MM.1S (cell line): ENCODE measurements around the gene TNFSF8.

ENCODE experiments used
- DNase-seq: peaks from one replicate; pipeline ENCODE4 v3.0.0-alpha.2; 2015
- H2AFZ ChIP-seq: fragments of 300-600 bp; sonication (generic); 2 replicates; pipeline ENCODE4 v1.6.0; 2016; ENCODE audit warnings: antibody characterized with exemption, low read length
- H3F3A ChIP-seq: fragments of 300-600 bp; sonication (generic); 2 replicates; pipeline ENCODE4 v1.6.1; 2016; ENCODE audit warnings: mild to moderate bottlenecking, antibody characterized with exemption, low read length, moderate library complexity, mixed read lengths; ENCODE audit not compliant: insufficient read depth
- H3K27ac ChIP-seq: fragments of 300-600 bp; sonication (generic); 2 replicates; pipeline ENCODE4 v1.5.1; 2016; ENCODE audit warnings: mild to moderate bottlenecking, low read length
- H3K27me3 ChIP-seq: fragments of 300-600 bp; sonication (generic); replicated peaks from 2 replicates; pipeline ENCODE4 v1.6.0; 2016; ENCODE audit warnings: low read length; ENCODE audit not compliant: insufficient read depth
- H3K36me3 ChIP-seq: fragments of 300-600 bp; sonication (generic); replicated peaks from 2 replicates; pipeline ENCODE4 v1.6.1; 2016; ENCODE audit warnings: mild to moderate bottlenecking, low read length, mixed read lengths; ENCODE audit not compliant: insufficient read depth
- H3K4me1 ChIP-seq: fragments of 300-600 bp; sonication (generic); 2 replicates; pipeline ENCODE4 v1.6.1; 2016; ENCODE audit warnings: low read length, mixed read lengths
- H3K4me2 ChIP-seq: fragments of 300-600 bp; sonication (generic); 2 replicates; pipeline ENCODE4 v1.6.0; 2016; ENCODE audit warnings: low read depth, low read length
- H3K4me3 ChIP-seq: fragments of 300-600 bp; sonication (generic); 2 replicates; pipeline ENCODE4 v1.5.1; 2016; ENCODE audit warnings: low read length, mixed read lengths
- H3K79me2 ChIP-seq: fragments of 300-600 bp; sonication (generic); 2 replicates; pipeline ENCODE4 v1.6.1; 2016; ENCODE audit warnings: mixed run types, low read length, mixed read lengths
- H3K9ac ChIP-seq: fragments of 300-600 bp; sonication (generic); 2 replicates; pipeline ENCODE4 v1.6.1; 2016; ENCODE audit warnings: low read length, mixed read lengths
- H3K9me2 ChIP-seq: fragments of 300-600 bp; sonication (generic); replicated peaks from 2 replicates; pipeline ENCODE4 v1.6.1; 2016; ENCODE audit warnings: mild to moderate bottlenecking, low read length, mixed read lengths; ENCODE audit not compliant: insufficient read depth
- H3K9me3 ChIP-seq: fragments of 300-600 bp; sonication (generic); replicated peaks from 2 replicates; pipeline ENCODE4 v1.6.1; 2016; ENCODE audit warnings: mild to moderate bottlenecking, low read length, mixed read lengths; ENCODE audit not compliant: insufficient read depth
- H4K20me1 ChIP-seq: fragments of 300-600 bp; sonication (generic); 2 replicates; pipeline ENCODE4 v1.6.1; 2016; ENCODE audit warnings: mild to moderate bottlenecking, low read length, moderate library complexity, mixed read lengths; ENCODE audit not compliant: insufficient read depth
- CTCF ChIP-seq: fragments of 300-600 bp; sonication (generic); IDR thresholded peaks from 2 replicates; pipeline ENCODE4 v1.5.1; 2016; ENCODE audit warnings: antibody characterized with exemption, low read length, mixed read lengths
- EZH2 ChIP-seq: fragments of 300-600 bp; sonication (generic); optimal IDR thresholded peaks from 2 replicates; pipeline ENCODE3; 2017; ENCODE audit warnings: low read depth, mild to moderate bottlenecking, antibody characterized with exemption, low read length, mixed read lengths
- EZH2phosphoT487 ChIP-seq: fragments of 300-600 bp; sonication (generic); IDR thresholded peaks from 2 replicates; pipeline ENCODE4 v1.6.1; 2018; ENCODE audit warnings: antibody characterized with exemption, low read length

TNFSF8 gene

GRCh38 chr9:114913217-114913616, 17.2 kb downstream of the TNFSF8 start:
- Histone ChIP-seq H3K4me3 (no peak overlapping the region), H3K9me3 (no peaks in the 10 kb centered on the region), H3K4me2 (no peak overlapping the region), H3K4me1 (peaks cover 37% of the 10 kb centered on the region), H3K27ac (no peak overlapping the region), H3K79me2 (no peaks in the 10 kb centered on the region), H3K36me3 (no peaks in the 10 kb centered on the region), H3K9me2 (no peaks in the 10 kb centered on the region), H3K9ac (no peak overlapping the region), H2AFZ (no peak overlapping the region), H3K27me3 (no peaks in the 10 kb centered on the region), H4K20me1 (no peaks in the 10 kb centered on the region), H3F3A (peaks cover 28% of the 10 kb centered on the region)
- TF ChIP-seq EZH2, result no peak
- no peak for TF ChIP-seq CTCF
- TF ChIP-seq EZH2phosphoT487, result no peak
- DNase-seq, result no peak

GRCh38 chr9:114911167-114911821, 19.1 kb downstream of the TNFSF8 start:
- Histone ChIP-seq H3F3A (peaks cover 37% of the 10 kb centered on the region), H2AFZ (no peak overlapping the region), H3K9me3 (no peaks in the 10 kb centered on the region), H3K9me2 (no peaks in the 10 kb centered on the region), H3K36me3 (no peaks in the 10 kb centered on the region), H3K27ac (no peak overlapping the region), H3K4me1 (peaks cover 49% of the 10 kb centered on the region), H3K4me3 (no peak overlapping the region), H3K79me2 (no peaks in the 10 kb centered on the region), H3K27me3 (no peaks in the 10 kb centered on the region), H4K20me1 (no peaks in the 10 kb centered on the region), H3K9ac (no peak overlapping the region), H3K4me2 (no peak overlapping the region)
- DNase-seq, result no peak
- no peak for TF ChIP-seq EZH2phosphoT487
- TF ChIP-seq EZH2, result no peak
- TF ChIP-seq CTCF, result peak; percentile 64

- Histone ChIP-seq H3F3A (peaks cover 37% of the 10 kb centered on the region), H3K4me1 (peaks cover 49% of the 10 kb centered on the region), H3K36me3 (no peaks in the 10 kb centered on the region), H3K27ac (peak overlapping the region; percentile 64; the same call in 1 of the 2 replicates), H4K20me1 (no peaks in the 10 kb centered on the region), H3K27me3 (no peaks in the 10 kb centered on the region), H2AFZ (no peak overlapping the region), H3K9me3 (no peaks in the 10 kb centered on the region), H3K79me2 (no peaks in the 10 kb centered on the region), H3K9ac (no peak overlapping the region), H3K4me3 (no peak overlapping the region), H3K9me2 (no peaks in the 10 kb centered on the region), H3K4me2 (peak overlapping the region; percentile 57; the same call in 1 of the 2 replicates)
- no peak for DNase-seq
- TF ChIP-seq EZH2 (no peak), CTCF (0 out of 2 replicates have a peak, but pooled peaks have one; percentile 3)
These were observed 19.9 kb downstream of the TNFSF8 start for GRCh38 chr9:114910541-114910940.
